Mesenchymal stem cell (in vitro differentiated cells and primary cell): ENCODE measurements around the gene AGPAT4.
A peak's percentile ranks its signal among the peaks of the same experiment; 100 is the strongest.

Source experiments
- DNase-seq: peaks from one replicate; pipeline ENCODE4 v3.0.0-alpha.2; 2013
- H2AFZ ChIP-seq: one replicate; pipeline ENCODE4 v1.6.1; 2013; ENCODE audit warnings: low read depth, mild to moderate bottlenecking, control low read depth, inconsistent platforms, low read length, moderate library complexity
- H2AK5ac ChIP-seq: 2 replicates; pipeline ENCODE4 v1.6.1; 2013; ENCODE audit warnings: low read length, moderate library complexity, mild to moderate bottlenecking, inconsistent platforms; ENCODE audit not compliant: severe bottlenecking
- H2BK120ac ChIP-seq: one replicate; pipeline ENCODE4 v1.6.1; 2013; ENCODE audit warnings: low read depth, mild to moderate bottlenecking, inconsistent platforms, low read length, moderate library complexity
- H2BK12ac ChIP-seq, 2 experiments: one replicate each; pipeline ENCODE4 v1.6.1; 2013; ENCODE audit warnings: inconsistent platforms in 2 of 2, low read length in 2 of 2, mild to moderate bottlenecking in 2 of 2, moderate library complexity in 2 of 2, control low read depth in 1 of 2
- H2BK15ac ChIP-seq: one replicate; pipeline ENCODE4 v1.6.1; 2013; ENCODE audit warnings: mild to moderate bottlenecking, low read depth, inconsistent platforms; ENCODE audit not compliant: poor library complexity, severe bottlenecking
- H2BK5ac ChIP-seq: 2 replicates; pipeline ENCODE4 v1.6.1; 2013; ENCODE audit warnings: low read depth, mild to moderate bottlenecking, low read length, control low read depth, inconsistent platforms; ENCODE audit not compliant: poor library complexity, severe bottlenecking
- H3K14ac ChIP-seq, 2 experiments: one replicate each; pipeline ENCODE4 v1.6.1; 2013; ENCODE audit warnings: inconsistent platforms in 2 of 2, low read length in 2 of 2, control low read depth in 1 of 2, mild to moderate bottlenecking in 1 of 2, moderate library complexity in 1 of 2
- H3K18ac ChIP-seq, 2 experiments: one replicate each; pipeline ENCODE4 v1.6.1; 2013; ENCODE audit warnings: inconsistent platforms in 2 of 2, low read length in 2 of 2, control low read depth in 1 of 2, low read depth in 1 of 2, mild to moderate bottlenecking in 1 of 2
- H3K23ac ChIP-seq, 2 experiments: one replicate each; pipeline ENCODE4 v1.6.1; 2013; ENCODE audit warnings: inconsistent platforms in 2 of 2, low read length in 2 of 2, mild to moderate bottlenecking in 2 of 2, moderate library complexity in 2 of 2, control low read depth in 1 of 2
- H3K27ac ChIP-seq: 2 replicates; pipeline ENCODE4 v1.5.1; 2013; ENCODE audit warnings: mild to moderate bottlenecking, moderate library complexity, low read length, control low read depth, inconsistent platforms; ENCODE audit not compliant: poor library complexity, severe bottlenecking
- H3K27me3 ChIP-seq, 2 experiments: 2 replicates each; pipeline versions ENCODE4 v1.6.1 to v1.7.0; 2013; ENCODE audit warnings: low read length in 2 of 2, mild to moderate bottlenecking in 2 of 2, moderate library complexity in 2 of 2, control low read depth in 1 of 2, inconsistent platforms in 1 of 2; ENCODE audit not compliant: control insufficient read depth in 1 of 2, insufficient read depth in 1 of 2
- H3K36me3 ChIP-seq, 2 experiments: 2 replicates each; pipeline versions ENCODE4 v1.6.1 to v1.7.0; 2013; ENCODE audit warnings: low read length in 2 of 2, control low read depth in 1 of 2, inconsistent platforms in 1 of 2, low read depth in 1 of 2, mild to moderate bottlenecking in 1 of 2; ENCODE audit not compliant: insufficient read depth in 2 of 2, control insufficient read depth in 1 of 2
- H3K4ac ChIP-seq, 2 experiments: one replicate each; pipeline ENCODE4 v1.6.1; 2013; ENCODE audit warnings: inconsistent platforms in 2 of 2, low read length in 2 of 2, mild to moderate bottlenecking in 2 of 2, moderate library complexity in 2 of 2, control low read depth in 1 of 2, low read depth in 1 of 2
- H3K4me1 ChIP-seq: 2 replicates; pipeline ENCODE4 v1.6.1; 2013; ENCODE audit warnings: low read depth, low read length, control low read depth; ENCODE audit not compliant: control insufficient read depth, insufficient read depth
- H3K4me2 ChIP-seq: 2 replicates; pipeline ENCODE4 v1.6.1; 2013; ENCODE audit warnings: low read length, mild to moderate bottlenecking, inconsistent platforms; ENCODE audit not compliant: poor library complexity, severe bottlenecking
- H3K4me3 ChIP-seq, 2 experiments: 2 replicates each; pipeline versions ENCODE4 v1.5.1 to v1.7.0; 2013; ENCODE audit warnings: low read length in 2 of 2, mild to moderate bottlenecking in 2 of 2, control low read depth in 1 of 2, low read depth in 1 of 2; ENCODE audit not compliant: insufficient read depth in 1 of 2
- H3K79me1 ChIP-seq: replicated peaks from 2 replicates; pipeline ENCODE4 v1.6.1; 2013; ENCODE audit warnings: mild to moderate bottlenecking, control low read depth, low read length, inconsistent platforms; ENCODE audit not compliant: poor library complexity, severe bottlenecking
- H3K9ac ChIP-seq: 2 replicates; pipeline ENCODE4 v1.7.0; 2013; ENCODE audit warnings: mild to moderate bottlenecking, low read length, moderate library complexity
- H3K9me3 ChIP-seq: 2 replicates; pipeline ENCODE4 v1.7.0; 2013; ENCODE audit warnings: mild to moderate bottlenecking, low read length; ENCODE audit not compliant: control insufficient read depth
- H4K8ac ChIP-seq: one replicate; pipeline ENCODE4 v1.6.1; 2013; ENCODE audit warnings: inconsistent platforms, mild to moderate bottlenecking, low read length, moderate library complexity
- H4K91ac ChIP-seq: one replicate; pipeline ENCODE4 v1.6.1; 2013; ENCODE audit warnings: mild to moderate bottlenecking, low read length, inconsistent platforms
- WGBS: methylation state at CpG from one replicate; pipeline ENCODE4 v1.1.7; 2013; ENCODE audit warnings: mixed read lengths; 5-methylcytosine and 5-hydroxymethylcytosine counted together

AGPAT4 gene

GRCh38 chr6:161251345-161251744 is 22.5 kb downstream of the AGPAT4 start:
- Histone ChIP-seq H2BK5ac (no peak overlapping the region), H2BK12ac (no peak overlapping the region), H3K36me3 (peaks cover 9 to 15% of the 10 kb centered on the region in 2 experiments), H2AFZ (no peak overlapping the region), H3K9ac (no peak overlapping the region), H3K27me3 (no peaks in the 10 kb centered on the region), H4K8ac (peak overlapping the region; percentile 7), H3K4ac (no peak overlapping the region), H3K18ac (no peak overlapping the region), H3K4me3 (no peak overlapping the region), H3K23ac (no peak overlapping the region), H2BK15ac (no peak overlapping the region), H2BK120ac (no peak overlapping the region), H3K9me3 (no peaks in the 10 kb centered on the region), H3K4me2 (no peak overlapping the region), H3K27ac (no peak overlapping the region), H3K4me1 (peaks cover 2% of the 10 kb centered on the region), H4K91ac (no peak overlapping the region), H2AK5ac (no peak overlapping the region), H3K14ac (no peak overlapping the region), H3K79me1 (peaks cover 30% of the 10 kb centered on the region)
- WGBS, result 99% methylated on average over 8 of the region's 8 CpGs
- no peak for DNase-seq

GRCh38 chr6:161249327-161249726 is 24.5 kb downstream of the AGPAT4 start:
- Histone ChIP-seq H2BK15ac (no peak overlapping the region), H2BK5ac (no peak overlapping the region), H2BK120ac (no peak overlapping the region), H3K27me3 (no peaks in the 10 kb centered on the region), H2AK5ac (no peak overlapping the region), H3K9ac (no peak overlapping the region), H2BK12ac (no peak overlapping the region), H3K4me3 (no peak overlapping the region), H3K79me1 (peaks cover 30% of the 10 kb centered on the region), H4K91ac (no peak overlapping the region), H3K14ac (no peak overlapping the region), H2AFZ (no peak overlapping the region), H3K36me3 (peaks cover 13 to 15% of the 10 kb centered on the region in 2 experiments), H3K23ac (no peak overlapping the region), H4K8ac (no peak overlapping the region), H3K4me2 (no peak overlapping the region), H3K27ac (no peak overlapping the region), H3K18ac (no peak overlapping the region), H3K4ac (no peak overlapping the region), H3K4me1 (peaks cover 2% of the 10 kb centered on the region), H3K9me3 (no peaks in the 10 kb centered on the region)
- WGBS, result 100% methylated on average over 1 of the region's 1 CpG
- no peak for DNase-seq

- H2BK12ac ChIP-seq, result no peak overlapping the region
- DNase-seq, result no peak
- H3K23ac ChIP-seq, result no peak overlapping the region
- no peak overlapping the region for H4K8ac ChIP-seq
- peaks cover 9 to 13% of the 10 kb centered on the region in 2 experiments for H3K36me3 ChIP-seq
- no peak overlapping the region for H3K14ac ChIP-seq
- no peak overlapping the region for H4K91ac ChIP-seq
- H3K79me1 ChIP-seq, result peaks cover 38% of the 10 kb centered on the region
- H2BK15ac ChIP-seq, result no peak overlapping the region
- H3K9ac ChIP-seq, result no peak overlapping the region
- no peak overlapping the region for H3K27ac ChIP-seq
- H2AK5ac ChIP-seq, result no peak overlapping the region
- no peak overlapping the region for H3K4ac ChIP-seq
- H3K4me1 ChIP-seq, result peaks cover 6% of the 10 kb centered on the region
- H3K18ac ChIP-seq, result no peak overlapping the region
- H3K27me3 ChIP-seq, result no peaks in the 10 kb centered on the region
- H2BK5ac ChIP-seq, result no peak overlapping the region
- WGBS, result 97% methylated on average over 2 of the region's 2 CpGs
- no peaks in the 10 kb centered on the region for H3K9me3 ChIP-seq
- H2AFZ ChIP-seq, result no peak overlapping the region
- H3K4me2 ChIP-seq, result no peak overlapping the region
- H3K4me3 ChIP-seq, result no peak overlapping the region
- H2BK120ac ChIP-seq, result no peak overlapping the region
Measured at GRCh38 chr6:161246725-161247124, 27.1 kb downstream of the AGPAT4 start.

- Histone ChIP-seq H2BK5ac (no peak overlapping the region), H3K9me3 (no peaks in the 10 kb centered on the region), H2BK120ac (no peak overlapping the region), H3K4me3 (no peak overlapping the region), H2AFZ (no peak overlapping the region), H3K79me1 (peaks cover 37% of the 10 kb centered on the region), H3K4ac (no peak overlapping the region), H3K14ac (no peak overlapping the region), H3K23ac (no peak overlapping the region), H3K9ac (no peak overlapping the region), H2BK12ac (no peak overlapping the region), H3K27ac (no peak overlapping the region), H4K8ac (no peak overlapping the region), H3K27me3 (no peaks in the 10 kb centered on the region), H3K4me2 (no peak overlapping the region), H4K91ac (no peak overlapping the region), H3K36me3 (peaks cover 6 to 10% of the 10 kb centered on the region in 2 experiments), H2AK5ac (no peak overlapping the region), H3K4me1 (peaks cover 4% of the 10 kb centered on the region), H3K18ac (no peak overlapping the region), H2BK15ac (no peak overlapping the region)
- WGBS, result 90% methylated on average over 6 of the region's 6 CpGs
- no peak for DNase-seq
Measured at GRCh38 chr6:161245363-161245762, 28.5 kb downstream of the AGPAT4 start.
